HTR-8/SVneo (cell line): Measurements from ENCODE around the gene CACNA1E.

ENCODE experiments used
- DNase-seq: peaks from one replicate; pipeline ENCODE4 v3.0.0; 2011; ENCODE audit warnings: low spot score, mixed read lengths; ENCODE audit not compliant: insufficient read length
- FAIRE-seq: peaks from 2 replicates; lab custom pipeline; 2011; peaks lifted over from hg19 to GRCh38; lab: Jason Lieb, UNC

CACNA1E gene

GRCh38 chr1:181661569-181661968, 178.3 kb downstream of the CACNA1E start:
- DNase-seq (no peak), FAIRE-seq (no peak)

- FAIRE-seq (no peak), DNase-seq (no peak)
Measured at GRCh38 chr1:181662606-181663005, 179.3 kb downstream of the CACNA1E start.

- no peak for DNase-seq
- no peak for FAIRE-seq
Measured at GRCh38 chr1:181664543-181664942, 181.2 kb downstream of the CACNA1E start.

GRCh38 chr1:181669246-181669645, 185.9 kb downstream of the CACNA1E start:
- DNase-seq: no peak
- no peak for FAIRE-seq

- FAIRE-seq (no peak), DNase-seq (no peak)
Measured at GRCh38 chr1:181674617-181675016, 191.3 kb downstream of the CACNA1E start.

GRCh38 chr1:181675091-181675917, 192.0 kb downstream of the CACNA1E start:
- DNase-seq: no peak
- no peak for FAIRE-seq

- no peak for FAIRE-seq
- no peak for DNase-seq
Measured at GRCh38 chr1:181675918-181676190, 192.5 kb downstream of the CACNA1E start.

GRCh38 chr1:181676269-181676668, 193.0 kb downstream of the CACNA1E start:
- FAIRE-seq: no peak
- DNase-seq: peak; percentile 10

GRCh38 chr1:181680332-181680731, 197.0 kb downstream of the CACNA1E start:
- FAIRE-seq: no peak

GRCh38 chr1:181680871-181681270, 197.6 kb downstream of the CACNA1E start:
- no peak for DNase-seq
- no peak for FAIRE-seq

More at GRCh38 chr1:181680332-181680731, 197.0 kb downstream of the CACNA1E start:
- DNase-seq: no peak

- FAIRE-seq: no peak
Measured at GRCh38 chr1:181685211-181685610, 201.9 kb downstream of the CACNA1E start.

GRCh38 chr1:181701891-181702290, 218.6 kb downstream of the CACNA1E start:
- no peak for FAIRE-seq
- DNase-seq: no peak

More at GRCh38 chr1:181685211-181685610, 201.9 kb downstream of the CACNA1E start:
- no peak for DNase-seq

- no peak for DNase-seq
- no peak for FAIRE-seq
Measured at GRCh38 chr1:181704546-181704945, 221.2 kb downstream of the CACNA1E start.

- FAIRE-seq (no peak), DNase-seq (no peak)
Measured at GRCh38 chr1:181711820-181712219, 228.5 kb downstream of the CACNA1E start.

GRCh38 chr1:181712711-181713110, 229.4 kb downstream of the CACNA1E start:
- DNase-seq (no peak), FAIRE-seq (no peak)

GRCh38 chr1:181714428-181714827, 231.1 kb downstream of the CACNA1E start:
- DNase-seq: no peak
- FAIRE-seq: no peak

- FAIRE-seq (no peak), DNase-seq (no peak)
Measured at GRCh38 chr1:181718034-181718433, 234.7 kb downstream of the CACNA1E start.

GRCh38 chr1:181726320-181727012, 243.1 kb downstream of the CACNA1E start:
- FAIRE-seq (no peak), DNase-seq (no peak)

GRCh38 chr1:181730606-181731005, 247.3 kb downstream of the CACNA1E start:
- no peak for DNase-seq
- FAIRE-seq: no peak

GRCh38 chr1:181732218-181732990, 249.1 kb downstream of the CACNA1E start:
- DNase-seq (no peak), FAIRE-seq (no peak)

GRCh38 chr1:181733486-181733885, 250.2 kb downstream of the CACNA1E start:
- FAIRE-seq (no peak), DNase-seq (no peak)
